K562 (cell line): ENCODE results near the gene LINGO3. TPM values are rescaled to one million over a fixed set of nuclear protein-coding genes. Genes with fewer than 3 reads are reported as not detected.

Experiments used
- CTCF ChIP-seq, 3 experiments: IDR thresholded peaks in 2 of 3; conservative IDR thresholded peaks in 1 of 3; 2 replicates each; pipeline ENCODE4 v1.5.1; 2011 to 2012; ENCODE audit warnings: low read length in 3 of 3, mild to moderate bottlenecking in 3 of 3, control low read depth in 2 of 3, improper control_type of control experiment in 1 of 3, inconsistent platforms in 1 of 3, low read depth in 1 of 3, mixed read lengths in 1 of 3, moderate library complexity in 1 of 3; ENCODE audit not compliant: insufficient read depth in 2 of 3
- CTCFL ChIP-seq: IDR thresholded peaks from 2 replicates; pipeline ENCODE4 v1.6.1; 2011; ENCODE audit warnings: borderline replicate concordance, low read depth, mild to moderate bottlenecking, moderate library complexity, low read length; ENCODE audit not compliant: insufficient read depth, poor library complexity, severe bottlenecking
- MNT ChIP-seq, 2 experiments: fragments of 450-650 bp; conservative IDR thresholded peaks; 2 replicates each; pipeline ENCODE4 v1.6.1; 2017; ENCODE audit warnings: mild to moderate bottlenecking in 2 of 2, moderate library complexity in 2 of 2
- MXD1 ChIP-seq: fragments of 250-450 bp; sonication (Bioruptor Pico); IDR thresholded peaks from 2 replicates; pipeline ENCODE4 v1.8.0; 2021; ENCODE audit warnings: borderline replicate concordance, mild to moderate bottlenecking, moderate library complexity; ENCODE audit not compliant: poor library complexity, severe bottlenecking
- POLR2AphosphoS2 ChIP-seq: IDR thresholded peaks from 2 replicates; pipeline ENCODE4 v1.6.1; 2012; ENCODE audit warnings: low read length, improper control_type of control experiment
- POLR2H ChIP-seq: IDR thresholded peaks from 2 replicates; pipeline ENCODE4 v1.6.1; 2016; ENCODE audit warnings: missing genetic modification characterization, low read depth, mild to moderate bottlenecking, control low read depth, missing compliant biosample characterization, moderate library complexity
- RAD21 ChIP-seq, 2 experiments: fragments of 250-450 bp in 1 of 2; fragments of 450-650 bp in 1 of 2; sonication (Bioruptor Pico) in 1 of 2; formaldehyde crosslinking in 1 of 2; IDR thresholded peaks in 1 of 2; conservative IDR thresholded peaks in 1 of 2; 2 replicates each; pipeline versions ENCODE4 v1.4.0 to v1.8.0; 2020 to 2022; ENCODE audit warnings: mild to moderate bottlenecking in 2 of 2, moderate library complexity in 1 of 2
- YBX1 ChIP-seq: fragments of 450-650 bp; IDR thresholded peaks from 2 replicates; pipeline ENCODE4 v1.7.1; 2016; ENCODE audit warnings: mild to moderate bottlenecking
- ZBTB8A ChIP-seq: fragments of 450-650 bp; IDR thresholded peaks from 2 replicates; pipeline ENCODE4 v1.6.1; 2018; ENCODE audit warnings: mild to moderate bottlenecking, moderate library complexity; ENCODE audit not compliant: partially characterized antibody
- ZNF511 ChIP-seq: sonication (generic); formaldehyde crosslinking; IDR thresholded peaks from 2 replicates; pipeline ENCODE4 v1.8.0; 2022; ENCODE audit warnings: mild to moderate bottlenecking, missing genetic modification reagents
- ZNF592 ChIP-seq: fragments of 450-650 bp; IDR thresholded peaks from 2 replicates; pipeline ENCODE4 v1.6.1; 2017; ENCODE audit warnings: antibody characterized with exemption, mild to moderate bottlenecking
- polyA plus RNA-seq, 8 experiments: library from polyadenylated mRNA; depleted of rRNA in 4 of 8; stranded (reverse) in 5 of 8; unstranded in 3 of 8; fragments of >200 nt; fragmentation: Nextera tagmentation in 2 of 8; fragmentation: Illumina TruSeq in 1 of 8; extraction: Ambion mirVana in 2 of 8; extraction: Trizol in 1 of 8; gene quantifications; 2 replicates each; pipeline versions ENCODE4 v1.2.1 to v1.2.3, GENCODE V29; 2011 to 2014; ENCODE audit warnings: inconsistent platforms in 1 of 8, missing spikeins in 1 of 8
- total RNA-seq, 7 experiments: library from RNA; depleted of rRNA in 6 of 7; stranded (reverse); fragments of >200 nt in 6 of 7; fragmentation: Illumina TruSeq in 2 of 7; extraction: Trizol in 2 of 7; gene quantifications; 2 replicates each; pipeline versions ENCODE4 v1.2.1 to v1.2.3, GENCODE V29; 2011 to 2021; ENCODE audit warnings: low replicate concordance in 1 of 7

Gene LINGO3
- total and polyA plus RNA-seq, 9 of the 15 experiments (the other 6 are each of a cell fraction or from before 2014, with no cell fraction given): 0.03 to 0.05 (median 0.03) TPM; not detected in 6

GRCh38 chr19:2261438-2262172 is 46.3 kb downstream of the LINGO3 start (continued):
- TF ChIP-seq ZNF592 (peak; percentile 70), ZNF511 (no peak), YBX1 (no peak), CTCFL (peak; percentile 81), ZBTB8A (no peak), MXD1 (no peak), POLR2H (tag) (no peak), POLR2AphosphoS2 (no peak), CTCF (IDR thresholded peaks at IDR 0.05 in 2 of 3, conservative IDR thresholded peaks at IDR 0.05 in 1 of 3; ENCODE audit: insufficient read depth in 2 of 3, low read depth in 1 of 3, low read length in 3 of 3) (peak; percentile 64 to 79 (median 74)), RAD21 (CRISPR knock-in tag; conservative IDR thresholded peaks at IDR 0.05 in 1 of 2, IDR thresholded peaks at IDR 0.05 in 1 of 2) (peak; percentile 18 to 42; a peak in 2 of 4 replicates), MNT (conservative IDR thresholded peaks at IDR 0.05) (0 out of 4 replicates have a peak, but pooled peaks of 1 of the 2 experiments have one; percentile 21)
